Brain microvascular endothelial cell (primary cell): ENCODE results near the gene NRF1.

Experiments
- DNase-seq: peaks from one replicate; pipeline ENCODE4 v3.0.0-alpha.2; 2020
- H3K27ac ChIP-seq: fragments of 250-450 bp; sonication (Bioruptor Pico); 2 replicates; pipeline ENCODE4 v1.5.1; 2020; ENCODE audit warnings: mild to moderate bottlenecking, moderate library complexity
- H3K27me3 ChIP-seq: fragments of 250-450 bp; sonication (Bioruptor Pico); replicated peaks from 2 replicates; pipeline ENCODE4 v1.5.1; 2020; ENCODE audit warnings: mild to moderate bottlenecking
- H3K36me3 ChIP-seq: fragments of 250-450 bp; sonication (Bioruptor Pico); replicated peaks from 2 replicates; pipeline ENCODE4 v1.5.1; 2020; ENCODE audit warnings: mild to moderate bottlenecking
- H3K4me3 ChIP-seq: 2 replicates; pipeline ENCODE4 v1.5.1; 2011; ENCODE audit warnings: low read depth, mild to moderate bottlenecking, control low read depth, low read length, moderate library complexity
- CTCF ChIP-seq: IDR thresholded peaks from 2 replicates; pipeline ENCODE4 v1.5.1; 2011; ENCODE audit warnings: low read depth, mild to moderate bottlenecking, moderate library complexity, low read length, control low read depth, inconsistent platforms; ENCODE audit errors: missing control alignments
- in situ Hi-C: cut with HindIII; loops from 2 replicates; pipeline ENCODE4 v1.10.0; 2017; ENCODE audit warnings: low sequenced_read_pairs, low pct_ligation_motif_present

Gene NRF1

DNA sequence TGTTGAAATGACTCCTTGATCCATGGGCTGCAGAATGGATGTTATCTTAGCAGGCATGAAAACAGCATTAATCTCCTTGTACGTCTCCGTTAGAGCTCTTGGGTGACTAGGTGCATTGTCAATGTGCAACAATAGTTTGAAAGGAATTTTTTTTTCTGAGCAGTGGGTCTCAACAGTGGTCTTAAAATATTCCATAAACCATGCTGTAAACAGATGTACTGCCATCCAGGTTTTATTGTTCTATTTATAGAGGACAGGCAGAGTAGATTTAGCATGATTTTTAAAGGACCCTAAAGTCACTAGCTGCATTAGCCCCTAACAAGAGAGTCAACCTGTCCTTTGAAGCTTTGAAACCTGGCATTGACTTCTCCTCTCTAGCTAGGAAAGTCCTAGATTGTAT, 64.0 kb downstream of the NRF1 start:
- peaks cover 9% of the 10 kb centered on the region for H3K36me3 ChIP-seq
- no peaks in the 10 kb centered on the region for H3K27me3 ChIP-seq
- H3K4me3 ChIP-seq = no peak overlapping the region
- no peak for DNase-seq
- no peak overlapping the region for H3K27ac ChIP-seq
- in situ Hi-C loops = no loop called here
- no peak for TF ChIP-seq CTCF

DNA sequence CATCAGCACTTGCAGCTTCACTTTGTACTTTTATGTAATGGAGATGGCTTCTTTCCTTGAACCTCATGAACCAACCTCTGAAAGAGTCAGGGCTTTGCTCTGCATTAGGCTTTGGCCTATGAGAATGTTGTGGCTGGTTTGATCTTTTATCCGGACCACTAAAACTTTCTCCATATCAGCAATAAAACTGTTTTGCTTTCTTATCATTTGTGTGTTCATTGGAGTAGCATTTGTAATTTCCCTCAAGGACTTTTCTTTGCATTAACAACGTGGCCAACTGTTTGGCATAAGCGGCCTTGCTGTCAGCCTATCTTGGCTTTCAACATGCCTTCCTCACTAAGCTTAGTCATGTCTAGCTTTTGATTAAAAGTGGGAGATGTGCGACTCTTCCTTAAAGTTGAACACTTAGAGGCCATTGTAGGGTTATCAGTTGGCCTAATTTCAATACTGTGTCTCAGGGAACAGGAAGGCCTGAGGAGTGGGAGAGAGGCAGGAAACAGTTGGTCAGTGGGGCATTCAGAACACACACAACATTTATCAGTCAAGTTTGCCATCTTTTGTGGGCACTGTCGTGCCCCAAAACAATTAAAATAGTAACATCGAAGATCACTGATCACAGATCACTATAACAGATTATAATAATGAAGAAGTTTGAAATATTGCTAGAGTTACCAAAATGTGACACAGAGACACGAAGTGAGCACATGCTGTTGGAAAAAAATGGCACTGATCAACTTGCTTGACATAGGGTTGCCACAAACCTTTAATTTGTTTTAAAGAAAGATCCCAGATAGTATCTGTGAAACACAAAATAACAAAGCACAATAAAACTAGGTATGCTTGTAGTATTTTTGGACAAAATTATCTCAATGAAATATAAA, 64.7 kb downstream of the NRF1 start:
- no peak for DNase-seq
- H3K4me3 ChIP-seq = no peak overlapping the region
- H3K27ac ChIP-seq = no peak overlapping the region
- TF ChIP-seq CTCF = no peak
- H3K36me3 ChIP-seq = peaks cover 9% of the 10 kb centered on the region
- H3K27me3 ChIP-seq = no peaks in the 10 kb centered on the region
- in situ Hi-C loops = no loop called here

- TF ChIP-seq CTCF = no peak
- H3K27me3 ChIP-seq = no peaks in the 10 kb centered on the region
- H3K4me3 ChIP-seq = no peak overlapping the region
- no peak for DNase-seq
- peaks cover 9% of the 10 kb centered on the region for H3K36me3 ChIP-seq
- no peak overlapping the region for H3K27ac ChIP-seq
- in situ Hi-C loops = no loop called here
Measured at GRCh38 chr7:129677796-129678195, 66.3 kb downstream of the NRF1 start.

GRCh38 chr7:129678606-129679005, 67.1 kb downstream of the NRF1 start:
- TF ChIP-seq CTCF = no peak
- H3K27ac ChIP-seq = no peak overlapping the region
- H3K27me3 ChIP-seq = no peaks in the 10 kb centered on the region
- H3K4me3 ChIP-seq = no peak overlapping the region
- peaks cover 9% of the 10 kb centered on the region for H3K36me3 ChIP-seq
- in situ Hi-C loops = no loop called here
- DNase-seq = no peak

GRCh38 chr7:129680400-129680799, 68.9 kb downstream of the NRF1 start:
- in situ Hi-C loops = no loop called here
- no peak for TF ChIP-seq CTCF
- Histone ChIP-seq H3K27ac (no peak overlapping the region), H3K4me3 (no peak overlapping the region), H3K27me3 (no peaks in the 10 kb centered on the region), H3K36me3 (peaks cover 5% of the 10 kb centered on the region)
- DNase-seq = no peak

- Histone ChIP-seq H3K4me3 (no peak overlapping the region), H3K36me3 (no peaks in the 10 kb centered on the region), H3K27me3 (no peaks in the 10 kb centered on the region), H3K27ac (no peak overlapping the region)
- TF ChIP-seq CTCF = no peak
- DNase-seq = peak; percentile 18
- in situ Hi-C loops = no loop called here
Measured at GRCh38 chr7:129684777-129685176, 73.3 kb downstream of the NRF1 start.
